Measurements from ENCODE around the gene CEACAM5.
"Not testable (repeated sequence)": the region's sequence is repeated elsewhere in the genome, so short reads cannot be mapped to it uniquely, and the experiment has no call there.

The CEACAM5 gene

DNA sequence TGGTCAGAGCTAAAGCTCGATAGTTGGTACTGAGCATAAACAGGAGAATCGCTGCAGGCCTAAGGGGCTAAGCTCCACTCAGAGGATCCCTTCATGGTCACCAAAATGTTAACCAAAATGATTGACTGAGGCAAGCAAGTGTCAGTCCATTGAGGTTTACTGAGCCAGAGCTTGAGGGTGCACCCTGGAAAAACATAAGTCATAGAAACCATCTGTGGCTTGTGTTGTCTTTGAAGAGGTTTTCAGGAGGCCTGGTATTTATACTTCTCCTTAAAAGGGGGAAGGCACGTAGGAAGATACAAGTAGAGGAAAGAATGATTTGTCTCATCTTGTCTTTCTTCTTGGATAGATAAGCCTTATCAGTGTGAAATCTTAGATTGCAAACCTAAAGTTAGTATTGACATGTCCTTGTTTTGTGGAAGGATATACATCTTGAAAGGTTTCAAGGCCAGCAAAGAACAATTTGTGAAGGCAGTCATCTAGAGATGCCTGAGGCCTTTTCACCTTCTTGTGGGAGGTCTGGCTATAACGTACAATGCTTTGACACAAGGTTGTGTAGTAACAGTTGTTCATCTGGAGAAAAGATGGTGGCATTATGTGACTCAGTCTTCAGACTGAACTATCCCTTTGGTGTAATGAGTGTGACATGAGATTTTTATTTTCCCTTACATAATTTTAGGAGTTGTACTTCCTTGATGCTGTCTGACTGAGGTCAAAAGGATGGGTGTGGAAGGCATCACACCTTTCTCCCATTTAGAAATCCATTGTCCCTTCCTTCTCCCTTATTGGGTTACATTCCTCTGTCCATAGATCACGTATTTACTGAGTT, 32.2 kb downstream of the CEACAM5 start:
- no peak for DNase-seq

DNA sequence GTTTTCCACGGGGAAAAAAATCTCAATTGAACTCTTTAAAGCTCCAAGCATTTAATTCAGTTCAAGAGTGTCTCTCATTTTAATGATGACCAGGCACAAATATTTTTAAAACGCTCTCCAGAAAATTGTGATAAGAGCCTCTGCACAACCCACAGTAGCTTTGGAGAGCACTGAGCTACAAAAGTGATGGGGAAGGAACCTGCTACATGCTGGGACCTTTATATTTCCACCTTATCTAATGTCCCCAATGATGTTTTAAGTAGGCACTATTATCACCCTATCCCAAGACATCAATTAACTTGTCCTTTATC, 32.8 kb downstream of the CEACAM5 start:
- no peak for DNase-seq

DNA sequence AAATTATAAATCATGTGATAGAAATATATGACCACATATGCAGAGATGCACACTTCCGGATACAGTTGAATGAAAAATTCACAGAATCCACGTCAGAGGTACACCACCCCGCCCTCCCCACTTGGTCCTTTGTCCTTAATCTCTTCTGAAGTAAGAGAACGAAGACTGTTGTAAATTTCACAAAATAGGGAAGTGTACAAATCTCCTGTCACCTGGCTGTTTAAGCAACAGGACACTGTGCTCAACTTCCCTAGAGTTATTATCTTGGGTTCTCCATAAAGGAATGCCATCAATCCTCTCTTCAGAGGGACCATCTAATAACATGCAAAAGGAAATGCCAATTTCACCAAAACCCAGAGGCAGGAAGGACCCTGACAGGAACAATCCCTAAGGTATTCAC, 36.4 kb downstream of the CEACAM5 start:
- DNase-seq: no peak

DNA sequence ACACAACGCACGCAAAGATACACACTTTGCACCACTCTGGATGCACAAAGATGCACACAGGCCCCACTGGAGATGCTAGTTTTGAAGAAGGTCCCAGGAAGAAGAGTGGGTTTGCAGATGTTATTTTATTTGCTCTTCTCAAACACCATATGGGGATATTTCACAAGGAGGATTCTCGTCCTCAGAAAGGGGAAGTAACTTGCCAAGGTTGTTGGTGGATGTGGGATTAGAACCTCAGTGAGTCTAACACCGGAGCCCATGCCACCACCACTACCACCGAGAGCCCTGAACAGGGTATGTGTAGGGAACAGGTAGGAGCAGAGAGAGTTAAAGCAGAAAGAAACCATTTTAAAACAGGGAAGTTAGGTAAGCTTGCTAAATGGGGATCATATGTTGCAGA, 37.3 kb downstream of the CEACAM5 start:
- no peak for DNase-seq

DNA sequence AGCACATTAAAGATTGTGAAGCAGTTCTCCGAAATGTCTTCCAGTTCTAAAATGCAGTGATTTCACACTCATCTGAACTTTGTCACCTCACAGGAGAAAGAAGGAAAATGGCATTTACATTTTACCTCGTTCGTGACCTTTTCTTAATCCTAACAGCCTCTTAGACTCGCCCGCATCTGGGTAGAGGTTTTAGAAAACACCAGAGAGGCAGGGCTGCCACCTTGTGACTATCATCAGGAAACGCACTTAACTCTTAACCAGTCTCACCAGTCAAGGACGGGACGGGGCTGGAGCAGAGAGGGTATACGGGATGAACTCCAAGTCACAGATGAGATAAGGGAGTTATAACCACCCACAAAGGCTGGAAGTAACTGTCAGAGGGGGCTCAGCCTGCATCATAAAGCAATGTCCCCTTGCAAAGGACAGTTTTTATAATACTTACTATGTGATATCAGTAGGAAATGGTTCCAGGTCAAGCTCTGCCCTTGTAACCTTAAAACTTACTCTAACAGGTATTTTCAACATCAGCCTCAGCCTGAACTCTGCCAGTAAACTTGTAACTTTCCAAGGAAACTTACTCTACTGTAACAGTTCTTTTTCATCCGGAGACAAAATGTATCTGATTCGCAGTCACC, 38.3 kb downstream of the CEACAM5 start:
- no peak for DNase-seq

DNA sequence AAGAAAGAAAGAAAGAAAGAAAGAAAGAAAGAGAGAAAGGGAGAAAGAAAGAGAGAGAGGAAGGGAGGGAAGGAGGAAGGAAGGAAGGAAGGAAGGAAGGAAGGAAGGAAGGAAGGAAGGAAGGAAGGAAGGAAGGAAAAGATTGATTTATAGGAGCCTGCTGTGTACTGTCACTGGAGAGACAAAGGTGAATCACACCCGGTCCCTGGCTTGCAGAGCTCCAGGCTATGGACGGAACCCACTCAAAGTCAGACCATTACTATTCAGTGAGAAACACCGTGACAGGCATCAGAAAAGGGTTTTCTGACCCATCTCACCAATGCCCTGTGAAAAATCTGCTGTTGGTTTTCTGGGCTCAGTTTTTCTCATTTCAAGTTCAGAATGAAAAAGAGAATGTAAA, 39.6 kb downstream of the CEACAM5 start:
- DNase-seq: no peak

DNA sequence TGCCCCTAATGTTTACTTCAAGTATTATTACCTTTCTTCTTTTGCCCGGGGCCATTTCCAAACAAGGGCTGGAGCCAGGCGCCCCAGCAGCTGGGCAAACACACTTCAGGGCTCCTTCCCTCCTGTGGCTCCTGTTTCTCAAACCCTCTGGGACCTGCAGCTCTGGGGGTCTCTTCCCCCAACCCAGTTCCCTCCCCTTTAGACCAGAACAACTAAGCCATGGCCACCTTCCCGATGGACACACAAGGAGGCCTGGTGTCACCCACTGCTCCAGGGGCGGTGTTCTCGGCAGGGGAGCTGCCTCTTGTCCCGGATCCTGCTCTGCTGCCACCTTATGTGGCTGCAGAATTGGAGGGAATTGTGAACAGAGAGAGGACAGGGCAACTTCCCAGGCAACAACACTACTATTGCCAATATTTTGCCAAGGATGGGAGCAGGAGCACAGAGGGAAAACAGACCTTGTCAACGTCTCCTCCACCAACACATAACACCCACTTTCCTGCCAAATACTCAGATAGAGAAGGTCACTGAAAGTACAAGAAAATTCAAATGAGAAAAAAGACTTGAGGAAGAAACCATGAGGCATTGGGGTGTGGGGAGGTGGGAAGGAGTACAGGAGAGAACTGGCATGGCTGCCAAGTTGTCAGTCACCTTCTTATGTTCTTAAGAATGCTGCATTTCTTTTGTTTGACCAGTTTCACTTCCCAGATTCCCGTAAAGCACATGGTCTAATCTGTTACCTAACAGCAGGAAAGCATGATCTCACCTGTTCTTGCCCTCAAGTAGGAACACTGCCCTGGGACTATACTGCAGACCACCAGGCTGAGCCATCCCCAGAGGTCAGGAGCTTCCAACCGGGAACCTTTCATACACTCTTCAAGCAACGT, 42.1 kb downstream of the CEACAM5 start:
- not testable (repeated sequence) for DNase-seq

DNA sequence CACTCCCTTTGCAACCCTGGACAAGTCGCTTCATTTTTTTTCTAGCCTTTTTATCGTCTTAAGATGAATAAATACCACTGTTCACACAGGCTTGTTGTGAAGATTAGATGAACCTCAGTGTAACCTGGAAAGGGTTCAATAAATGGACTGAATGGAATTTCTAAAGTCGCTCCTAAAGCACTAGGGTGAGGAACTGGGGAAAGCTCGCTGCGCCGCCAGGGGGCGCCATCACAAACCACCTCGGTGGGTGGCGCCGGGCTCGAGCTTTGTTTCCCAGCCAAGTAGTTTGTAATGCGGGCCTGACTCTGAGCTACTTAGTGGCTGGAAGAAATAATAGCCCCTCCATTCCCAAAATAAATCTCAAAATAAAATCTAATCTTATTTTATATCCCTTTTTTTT, 44.7 kb downstream of the CEACAM5 start:
- no peak for DNase-seq

DNA sequence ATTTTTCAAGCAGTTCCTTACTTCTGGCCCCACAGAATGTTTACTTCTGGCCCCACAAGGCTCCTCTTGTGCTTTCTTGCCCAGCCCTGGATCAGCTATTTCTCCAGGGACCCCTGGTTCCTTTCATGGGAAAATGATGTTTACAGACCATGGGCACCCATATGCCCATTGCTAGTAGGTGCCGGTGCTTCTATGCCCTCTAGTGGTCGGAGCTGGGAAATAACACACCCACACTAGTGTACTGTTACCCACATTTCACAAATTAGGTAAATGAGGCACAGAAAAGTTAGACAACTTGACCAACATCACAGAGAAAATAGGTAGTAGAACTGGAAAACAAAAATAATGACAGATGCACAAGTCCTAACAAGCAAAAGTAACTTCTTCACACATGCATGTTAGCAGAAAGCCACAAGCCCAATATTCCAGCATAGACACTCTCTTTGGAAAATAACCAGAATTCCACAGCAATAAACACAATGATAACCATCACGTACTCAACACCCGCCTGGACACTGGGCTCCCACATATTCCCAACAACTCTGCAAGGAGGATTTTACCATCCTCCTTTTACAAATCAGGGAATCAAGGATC, 45.6 kb downstream of the CEACAM5 start:
- DNase-seq: no peak

DNA sequence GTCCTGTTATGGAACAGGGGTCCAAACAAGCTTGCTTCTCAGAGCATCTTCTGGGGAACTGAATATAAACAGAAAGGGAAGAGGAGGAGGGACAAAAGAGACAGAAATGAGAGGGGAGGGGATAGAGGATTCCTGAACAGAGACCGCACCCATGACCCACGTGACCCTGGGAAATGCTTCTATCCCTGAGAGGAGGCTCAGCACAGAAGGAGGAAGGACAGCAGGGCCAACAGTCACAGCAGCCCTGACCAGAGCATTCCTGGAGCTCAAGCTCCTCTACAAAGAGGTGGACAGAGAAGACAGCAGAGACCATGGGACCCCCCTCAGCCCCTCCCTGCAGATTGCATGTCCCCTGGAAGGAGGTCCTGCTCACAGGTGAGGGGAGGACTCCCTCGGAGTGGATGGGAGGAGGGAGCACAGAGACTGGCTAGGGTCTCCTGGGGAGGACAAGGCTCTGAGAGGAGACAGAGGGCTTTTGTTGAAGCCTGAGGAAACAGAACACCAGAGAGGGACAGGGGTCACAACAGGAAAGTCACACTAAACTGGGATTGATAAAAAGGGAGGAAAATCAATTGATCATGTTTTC, 47.0 kb downstream of the CEACAM5 start, which contains the start of gene CEACAM6:
TSS of gene CEACAM6 (plus strand) at position 203 of the 586 bp plus-strand sequence. CDS start at position 312, 109 bp downstream.
- DNase-seq: no peak

DNA sequence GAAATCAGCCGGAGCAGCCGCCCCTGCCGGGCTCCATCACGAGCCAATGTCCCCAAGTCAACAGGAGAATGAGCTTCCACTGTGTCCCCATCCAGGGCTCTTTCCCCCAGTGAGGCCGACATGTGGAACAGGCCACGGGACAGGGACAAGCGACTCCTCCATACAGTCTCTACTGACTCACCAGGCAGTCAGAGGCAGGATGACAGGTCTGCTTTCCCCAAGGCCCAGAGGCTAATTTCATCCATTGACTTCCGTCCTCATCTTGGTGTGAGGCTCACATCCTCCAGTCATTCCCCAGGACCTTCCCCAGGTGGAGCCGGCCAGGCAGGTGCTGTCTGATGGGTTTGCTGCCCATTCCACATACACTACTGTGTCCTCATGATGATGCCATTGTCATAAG, 50.4 kb downstream of the CEACAM5 start:
- no peak for DNase-seq

DNA sequence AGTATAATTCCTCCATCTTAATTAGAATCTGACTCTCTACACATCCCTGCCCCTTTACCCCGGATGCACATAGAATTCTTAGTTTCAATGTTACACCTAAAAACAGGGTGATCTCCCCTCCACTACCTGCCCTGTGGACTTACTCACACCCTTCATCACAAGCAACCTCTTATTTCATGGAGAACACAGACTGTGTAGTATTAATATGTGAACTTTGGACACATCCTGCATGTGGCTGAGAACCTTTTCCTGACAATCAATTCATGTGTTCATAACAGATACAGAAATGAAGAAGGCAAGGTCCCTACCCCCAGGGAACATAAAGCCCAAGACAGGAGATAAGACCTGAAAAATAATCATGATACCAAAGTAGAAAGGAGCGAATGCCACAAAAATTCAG, 58.7 kb downstream of the CEACAM5 start:
- DNase-seq: no peak

DNA sequence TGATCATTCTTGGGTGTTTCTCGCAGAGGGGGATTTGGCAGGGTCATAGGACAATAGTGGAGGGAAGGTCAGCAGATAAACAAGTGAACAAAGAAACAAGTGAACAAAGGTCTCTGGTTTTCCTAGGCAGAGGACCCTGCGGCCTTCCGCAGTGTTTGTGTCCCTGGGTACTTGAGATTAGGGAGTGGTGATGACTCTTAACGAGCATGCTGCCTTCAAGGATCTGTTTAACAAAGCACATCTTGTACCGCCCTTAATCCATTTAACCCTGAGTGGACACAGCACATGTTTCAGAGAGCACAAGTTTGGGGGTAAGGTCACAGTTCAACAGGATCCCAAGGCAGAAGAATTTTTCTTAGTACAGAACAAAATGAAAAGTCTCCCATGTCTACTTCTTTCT, 59.7 kb downstream of the CEACAM5 start:
- not testable (repeated sequence) for DNase-seq

DNA sequence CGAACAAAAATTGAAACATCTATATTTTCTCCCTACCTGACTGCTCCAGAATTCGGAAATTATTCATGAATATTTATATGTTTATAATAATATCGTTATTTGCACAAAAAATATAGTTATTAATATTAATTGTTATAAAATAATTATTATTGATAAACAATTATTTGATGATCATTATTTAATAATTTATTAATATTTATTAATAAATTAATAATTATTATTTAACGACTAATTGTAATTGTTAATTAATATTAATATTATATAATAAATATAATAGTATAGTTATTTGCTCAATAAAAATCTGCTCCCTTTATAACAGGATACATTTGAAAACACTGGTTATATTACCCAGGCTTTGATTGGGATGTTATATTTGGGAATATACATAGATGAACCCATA, 61.2 kb downstream of the CEACAM5 start:
- no peak for DNase-seq

DNA sequence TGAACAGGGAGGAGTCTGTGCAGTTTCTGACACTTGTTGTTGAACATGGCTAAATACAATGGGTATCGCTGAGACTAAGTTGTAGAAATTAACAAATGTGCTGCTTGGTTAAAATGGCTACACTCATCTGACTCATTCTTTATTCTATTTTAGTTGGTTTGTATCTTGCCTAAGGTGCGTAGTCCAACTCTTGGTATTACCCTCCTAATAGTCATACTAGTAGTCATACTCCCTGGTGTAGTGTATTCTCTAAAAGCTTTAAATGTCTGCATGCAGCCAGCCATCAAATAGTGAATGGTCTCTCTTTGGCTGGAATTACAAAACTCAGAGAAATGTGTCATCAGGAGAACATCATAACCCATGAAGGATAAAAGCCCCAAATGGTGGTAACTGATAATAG, 63.0 kb downstream of the CEACAM5 start:
- no peak for DNase-seq

DNA sequence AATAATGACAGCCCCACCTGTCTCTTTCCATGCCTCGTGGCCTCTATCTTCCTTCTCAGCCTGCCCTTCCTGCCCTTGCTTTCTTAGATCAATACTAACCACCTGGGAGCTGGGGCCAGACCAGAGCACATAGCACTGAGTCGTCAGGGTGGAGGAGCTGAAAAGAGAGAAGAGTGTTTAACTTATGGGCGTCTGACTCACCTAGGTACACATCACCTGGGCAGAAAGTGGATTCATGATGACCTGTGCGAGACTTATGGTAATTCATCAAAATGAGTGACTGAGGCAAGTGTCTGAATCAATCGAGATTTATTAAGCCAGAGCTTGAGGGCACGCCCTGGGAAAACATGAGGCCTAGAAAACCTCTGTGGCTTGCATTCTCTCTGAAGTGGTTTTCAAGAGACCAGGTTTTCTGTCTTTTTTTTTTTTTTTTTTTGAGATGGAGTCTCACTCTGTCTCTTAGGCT, 66.1 kb downstream of the CEACAM5 start:
- no peak for DNase-seq

DNA sequence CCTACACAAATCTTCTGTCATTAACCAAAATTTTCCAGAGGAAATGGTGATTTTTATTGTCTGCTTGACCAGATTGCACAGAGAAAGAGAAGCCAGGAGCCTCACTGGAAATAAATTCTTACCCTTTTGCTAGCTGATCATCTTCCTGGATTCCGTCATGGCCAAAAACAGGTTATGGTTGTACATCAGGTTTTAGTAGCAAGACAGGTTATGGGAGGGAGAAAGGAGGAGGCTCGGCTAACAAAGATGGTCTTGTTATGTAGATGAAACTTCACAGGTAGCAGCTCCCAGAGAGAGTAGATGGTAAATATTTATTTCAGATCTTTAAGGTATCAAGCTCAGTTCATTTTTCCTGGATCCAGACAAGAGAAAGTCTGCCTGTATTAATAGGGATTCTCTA, 68.3 kb downstream of the CEACAM5 start:
- DNase-seq: no peak

Data from femur (tissue), 1 donor.